HCT116 (cell line): ENCODE results near the gene CACNA2D3. TPM values are rescaled to one million over a fixed set of nuclear protein-coding genes. Genes with fewer than 3 reads are reported as not detected.

Source experiments
- ATAC-seq: fragments of 200-7000 bp; cut with Tn5 transposase; 2 replicates; pipeline ENCODE4 v1.9.1; 2020; ENCODE audit warnings: mild to moderate bottlenecking, moderate library complexity
- BruUV-seq: library from RNA; stranded (reverse); fragments of 400-500 nt; replicated peaks from 2 replicates; lab custom pipeline; 2021; lab: Mats Ljungman, UMichigan
- CTCF ChIA-PET: fragments of 300-600 bp; sonication (Branson Sonifier 250); formaldehyde crosslinking; loops from one replicate; lab custom pipeline; 2021; ENCODE audit warnings: antibody characterized with exemption; lab: Charles Lee
- POLR2A ChIA-PET: fragments of 300-600, 350-600 bp; sonication (Branson Sonifier 250); formaldehyde crosslinking; loops from one replicate; lab custom pipeline; 2021; ENCODE audit warnings: antibody characterized with exemption; lab: Charles Lee
- RAD21 ChIA-PET, 2 experiments: fragments of 300-600 bp; sonication (Branson Sonifier 250); formaldehyde crosslinking; loops; one replicate each; lab custom pipeline; 2023; ENCODE audit warnings: low total read pairs in 2 of 2; ENCODE audit not compliant: uncharacterized antibody in 2 of 2, unreplicated experiment in 2 of 2, low non-redundant PET in 1 of 2; lab: Charles Lee
- DNase-seq: peaks from one replicate; pipeline ENCODE4 v3.0.0-alpha.2; 2010; ENCODE audit warnings: low read depth, low spot score
- H2AFZ ChIP-seq: fragments of 200-600 bp; shearing (Covaris generic), sonication (generic); 2 replicates; pipeline ENCODE4 v1.6.1; 2017; ENCODE audit warnings: low read depth, mixed run types, mixed read lengths, antibody characterized with exemption, low read length; ENCODE audit not compliant: poor library complexity, severe bottlenecking
- H3K27ac ChIP-seq: 2 replicates; pipeline ENCODE4 v1.5.1; 2012; ENCODE audit warnings: low read depth, low read length
- H3K27me3 ChIP-seq: fragments of 200-600 bp; sonication (generic); 2 replicates; pipeline ENCODE4 v1.6.1; 2016; ENCODE audit warnings: mixed run types, low read length, mixed read lengths; ENCODE audit not compliant: insufficient read depth
- H3K36me3 ChIP-seq, 2 experiments: fragments of 200-500 bp in 1 of 2; fragments of 200-600 bp in 1 of 2; sonication (Bioruptor generic) in 1 of 2; sonication (generic) in 1 of 2; 2 replicates each; pipeline versions ENCODE4 v1.5.1 to v1.6.1; 2014 to 2016; ENCODE audit warnings: low read length in 2 of 2, inconsistent platforms in 1 of 2, mixed read lengths in 1 of 2, mixed run types in 1 of 2; ENCODE audit not compliant: insufficient read depth in 2 of 2, control insufficient read depth in 1 of 2
- H3K4me1 ChIP-seq, 2 experiments: fragments of 200-600 bp in 1 of 2; sonication (generic) in 1 of 2; 2 replicates each; pipeline versions ENCODE4 v1.5.1 to v1.6.1; 2012 to 2017; ENCODE audit warnings: low read length in 2 of 2, inconsistent platforms in 1 of 2, mild to moderate bottlenecking in 1 of 2, mixed read lengths in 1 of 2, mixed run types in 1 of 2, moderate library complexity in 1 of 2; ENCODE audit not compliant: insufficient read depth in 2 of 2, control insufficient read depth in 1 of 2
- H3K4me2 ChIP-seq: fragments of 200-600 bp; sonication (generic); 2 replicates; pipeline ENCODE4 v1.6.1; 2017; ENCODE audit warnings: mixed run types, low read length, mixed read lengths
- H3K4me3 ChIP-seq, 2 experiments: fragments of 200-600 bp in 1 of 2; sonication (generic) in 1 of 2; replicated peaks in 1 of 2; 2 replicates each; pipeline ENCODE4 v1.5.1; 2011 to 2016; ENCODE audit warnings: low read length in 2 of 2, control low read depth in 1 of 2, low read depth in 1 of 2, mild to moderate bottlenecking in 1 of 2, mixed read lengths in 1 of 2, mixed run types in 1 of 2
- H3K79me2 ChIP-seq: fragments of 200-600 bp; sonication (generic); 2 replicates; pipeline ENCODE4 v1.6.1; 2017; ENCODE audit warnings: mild to moderate bottlenecking, mixed run types, low read length, moderate library complexity, mixed read lengths; ENCODE audit not compliant: insufficient read depth
- H3K9ac ChIP-seq: fragments of 200-600 bp; sonication (generic); 2 replicates; pipeline ENCODE4 v1.6.1; 2016; ENCODE audit warnings: low read length, mixed read lengths
- H3K9me2 ChIP-seq: fragments of 200-600 bp; sonication (generic), shearing (Covaris generic); 2 replicates; pipeline ENCODE4 v1.6.1; 2017; ENCODE audit warnings: mixed run types, mild to moderate bottlenecking, moderate library complexity; ENCODE audit not compliant: insufficient read depth
- H3K9me3 ChIP-seq, 2 experiments: fragments of 200-500 bp in 1 of 2; fragments of 200-600 bp in 1 of 2; sonication (Bioruptor generic) in 1 of 2; sonication (generic) in 1 of 2; 2 replicates each; pipeline ENCODE4 v1.6.1; 2014 to 2017; ENCODE audit warnings: low read length in 2 of 2, mixed read lengths in 2 of 2, inconsistent platforms in 1 of 2, low read depth in 1 of 2, mild to moderate bottlenecking in 1 of 2, mixed run types in 1 of 2, moderate library complexity in 1 of 2; ENCODE audit not compliant: control insufficient read depth in 1 of 2, insufficient read depth in 1 of 2
- H4K20me1 ChIP-seq: fragments of 200-600 bp; sonication (generic), shearing (Covaris generic); 2 replicates; pipeline ENCODE4 v1.6.1; 2017; ENCODE audit warnings: mixed run types, mild to moderate bottlenecking, moderate library complexity; ENCODE audit not compliant: insufficient read depth
- CEBPB ChIP-seq: IDR thresholded peaks from 2 replicates; pipeline ENCODE4 v1.6.1; 2012; ENCODE audit warnings: low read depth
- EGR1 ChIP-seq: IDR thresholded peaks from 2 replicates; pipeline ENCODE4 v1.6.1; 2012; ENCODE audit warnings: low read depth
- ELF1 ChIP-seq: IDR thresholded peaks from 2 replicates; pipeline ENCODE4 v1.6.1; 2012; ENCODE audit warnings: low read depth, borderline replicate concordance
- EZH2 ChIP-seq: fragments of 200-600 bp; sonication (generic); IDR thresholded peaks from 2 replicates; pipeline ENCODE4 v1.6.1; 2017; ENCODE audit warnings: antibody characterized with exemption, mixed run types
- EZH2phosphoT487 ChIP-seq: fragments of 200-600 bp; IDR thresholded peaks from 2 replicates; pipeline ENCODE4 v1.6.1; 2018; ENCODE audit warnings: antibody characterized with exemption, borderline replicate concordance
- POLR2AphosphoS5 ChIP-seq: IDR thresholded peaks from 2 replicates; pipeline ENCODE4 v1.6.1; 2011; ENCODE audit warnings: mild to moderate bottlenecking, low read depth, low read length, moderate library complexity
- SIN3A ChIP-seq: IDR thresholded peaks from 2 replicates; pipeline ENCODE4 v1.6.1; 2012; ENCODE audit warnings: low read depth
- SP1 ChIP-seq: IDR thresholded peaks from 2 replicates; pipeline ENCODE4 v1.6.1; 2012; ENCODE audit warnings: low read depth
- SRF ChIP-seq: IDR thresholded peaks from 2 replicates; pipeline ENCODE4 v1.6.1; 2012; ENCODE audit warnings: low read depth
- ZNF274 ChIP-seq: fragments of 200-500 bp; sonication (Bioruptor generic); IDR thresholded peaks from 2 replicates; pipeline ENCODE4 v1.6.1; 2014; ENCODE audit warnings: mild to moderate bottlenecking, low read depth, low read length, inconsistent platforms
- intact Hi-C: fragments of 100-400 bp; cut with micrococcal nuclease; formaldehyde crosslinking; loops from 2 replicates; pipeline ENCODE4 v1.10.0; 2022
- total RNA-seq: library from RNA; stranded (reverse); gene quantifications from one replicate; pipeline ENCODE4 v1.2.1, GENCODE V29; 2021; ENCODE audit not compliant: unreplicated experiment
- TF ChIP-seq, protein P1 (sequence below): IDR thresholded peaks from 2 replicates; pipeline ENCODE4 v1.6.1; 2011; ENCODE audit warnings: mild to moderate bottlenecking, low read length, moderate library complexity; ENCODE audit not compliant: insufficient replicate concordance; ENCODE audit errors: extremely low read depth

CACNA2D3 gene
- total RNA-seq, 1 experiment from 2014 or later, result 0.20 TPM

DNA sequence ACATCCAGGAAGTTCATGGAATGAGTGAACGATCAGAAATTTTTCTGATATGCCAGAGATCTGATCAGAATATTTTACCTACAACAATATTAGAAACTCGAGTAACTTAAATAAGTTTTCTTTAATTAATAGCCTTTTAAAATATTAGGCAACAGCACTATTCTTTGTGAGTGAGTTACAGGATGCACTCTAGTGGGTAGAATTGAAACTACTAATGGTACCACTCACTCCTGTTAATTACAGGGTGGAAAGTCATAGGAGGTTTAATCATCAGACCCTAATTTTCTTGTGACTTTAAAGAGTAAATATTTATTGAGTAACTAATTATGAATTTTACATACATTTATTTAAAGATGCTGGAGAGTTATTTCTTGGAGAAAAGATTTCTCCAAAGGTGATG is 217.3 kb downstream of the CACNA2D3 start:
- ChIA-PET POLR2A (no interaction called here), CTCF (no interaction called here), RAD21 (no interaction called here)
- Histone ChIP-seq H3K9me2 (no peaks in the 10 kb centered on the region), H3K9me3 (no peaks in the 10 kb centered on the region), H4K20me1 (no peaks in the 10 kb centered on the region), H3K36me3 (no peaks in the 10 kb centered on the region), H3K4me3 (no peak overlapping the region), H3K4me1 (no peaks in the 10 kb centered on the region), H3K9ac (no peak overlapping the region), H3K79me2 (no peaks in the 10 kb centered on the region), H3K4me2 (no peak overlapping the region), H3K27me3 (peaks cover 28% of the 10 kb centered on the region), H3K27ac (no peak overlapping the region), H2AFZ (no peak overlapping the region)
- BruUV-seq, result no TSS peak
- intact Hi-C loops, result no loop called here
- ATAC-seq (no peak), DNase-seq (no peak)
- no peak for TF ChIP-seq SP1
- TF ChIP-seq ZNF274, result no peak
- no peak for TF ChIP-seq EZH2phosphoT487
- TF ChIP-seq SIN3A, result no peak
- TF ChIP-seq, protein P1, sequence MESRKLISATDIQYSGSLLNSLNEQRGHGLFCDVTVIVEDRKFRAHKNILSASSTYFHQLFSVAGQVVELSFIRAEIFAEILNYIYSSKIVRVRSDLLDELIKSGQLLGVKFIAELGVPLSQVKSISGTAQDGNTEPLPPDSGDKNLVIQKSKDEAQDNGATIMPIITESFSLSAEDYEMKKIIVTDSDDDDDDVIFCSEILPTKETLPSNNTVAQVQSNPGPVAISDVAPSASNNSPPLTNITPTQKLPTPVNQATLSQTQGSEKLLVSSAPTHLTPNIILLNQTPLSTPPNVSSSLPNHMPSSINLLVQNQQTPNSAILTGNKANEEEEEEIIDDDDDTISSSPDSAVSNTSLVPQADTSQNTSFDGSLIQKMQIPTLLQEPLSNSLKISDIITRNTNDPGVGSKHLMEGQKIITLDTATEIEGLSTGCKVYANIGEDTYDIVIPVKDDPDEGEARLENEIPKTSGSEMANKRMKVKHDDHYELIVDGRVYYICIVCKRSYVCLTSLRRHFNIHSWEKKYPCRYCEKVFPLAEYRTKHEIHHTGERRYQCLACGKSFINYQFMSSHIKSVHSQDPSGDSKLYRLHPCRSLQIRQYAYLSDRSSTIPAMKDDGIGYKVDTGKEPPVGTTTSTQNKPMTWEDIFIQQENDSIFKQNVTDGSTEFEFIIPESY, result no peak
- TF ChIP-seq CEBPB, result no peak
- no peak for TF ChIP-seq EGR1
- TF ChIP-seq EZH2, result no peak
- TF ChIP-seq SRF, result no peak
- no peak for TF ChIP-seq POLR2AphosphoS5
- TF ChIP-seq ELF1, result no peak
